ENCODE measurements around the gene SLC22A2.

The SLC22A2 gene

DNA sequence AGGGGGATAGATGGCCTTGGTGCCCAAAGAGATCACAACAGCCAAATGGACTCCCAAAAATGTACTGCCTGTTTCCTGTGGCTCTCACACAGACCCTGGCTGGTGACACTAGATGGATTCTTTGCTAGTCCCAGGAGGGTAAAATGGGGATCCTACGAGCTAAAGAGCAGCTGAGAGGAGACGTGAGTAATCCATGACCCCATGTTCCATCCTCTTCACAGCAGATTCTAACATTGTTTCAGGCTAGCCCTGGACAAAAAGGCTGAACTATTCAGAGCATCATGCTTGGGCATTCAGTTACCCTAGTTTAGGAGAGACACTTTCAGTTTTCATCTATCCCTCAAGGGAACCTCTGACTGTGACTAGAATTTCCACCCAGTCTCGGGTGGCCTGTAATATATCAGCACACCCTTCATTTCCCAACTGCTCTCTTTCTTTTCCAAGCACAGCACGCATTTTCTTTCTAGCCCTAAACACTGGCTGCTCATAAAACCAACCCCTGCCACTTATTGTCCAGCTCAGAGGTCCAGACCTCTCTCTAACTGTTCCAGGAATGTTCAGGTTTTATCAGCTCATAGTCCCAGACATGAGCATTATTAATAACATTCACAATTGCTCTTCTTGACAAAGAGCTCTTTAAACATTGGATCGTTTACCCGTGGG lies 88.5 kb downstream of the SLC22A2 start:
- no peak for DNase-seq (ENCODE audit: low spot score)

DNA sequence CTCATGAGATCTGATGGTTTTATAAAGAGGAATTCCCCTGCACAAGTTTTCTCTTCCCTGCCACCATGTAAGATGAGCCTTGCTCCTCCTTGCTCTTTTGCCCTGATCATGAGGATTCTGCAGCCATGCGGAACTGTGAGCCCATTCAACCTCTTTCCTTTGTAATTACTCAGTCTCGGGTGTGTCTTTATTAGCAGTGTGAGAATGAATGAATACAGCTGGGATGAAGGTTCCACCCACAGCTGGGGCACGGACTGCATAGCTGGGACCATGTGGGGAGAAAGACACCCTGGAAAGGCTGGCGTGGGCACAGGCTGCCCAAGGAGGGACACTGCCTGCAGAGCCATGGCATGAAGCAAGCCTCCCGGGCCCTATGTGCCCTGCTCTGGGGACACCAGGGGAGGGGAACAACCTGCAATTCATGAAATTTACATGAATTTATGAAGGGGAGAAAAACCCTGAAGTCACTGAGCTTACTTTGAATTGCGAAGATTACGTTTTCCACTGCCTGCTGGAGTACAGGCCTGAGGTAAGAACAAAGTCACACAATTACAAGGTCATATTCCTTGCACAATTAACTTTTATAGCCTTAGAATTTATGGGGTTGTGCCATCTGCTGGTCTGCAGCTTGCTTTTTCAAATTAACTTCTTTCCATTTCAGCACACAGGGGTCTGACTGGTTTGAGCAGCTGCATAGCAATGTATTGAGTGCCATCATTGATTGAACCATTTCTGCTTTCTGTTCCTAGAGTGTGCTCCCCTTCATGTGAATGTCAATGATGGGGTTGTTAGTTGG lies 90.8 kb downstream of the SLC22A2 start:
- DNase-seq (ENCODE audit: low spot score): no peak

All from SK-N-DZ (cell line).